Lung (tissue), 12 donors: Measurements from ENCODE around the gene CYP4B1. TPM values are rescaled to one million over a fixed set of nuclear protein-coding genes. Genes with fewer than 3 reads are reported as not detected.

Source experiments
- ATAC-seq: fragments of 200-7000 bp; cut with Tn5 transposase; one replicate; pipeline ENCODE4 v1.9.1; 2020; ENCODE audit warnings: moderate number of reproducible peaks; ENCODE audit not compliant: insufficient read depth, low FRiP score
- DNase-seq, 3 donors: peaks; one replicate each; pipeline ENCODE4 v3.0.0-alpha.2; 2013 to 2017
- H3K27ac ChIP-seq, 2 donors: one replicate each; pipeline ENCODE4 v1.5.1; 2013; ENCODE audit warnings: mild to moderate bottlenecking in 2 of 2, moderate library complexity in 2 of 2, control low read depth in 1 of 2, inconsistent platforms in 1 of 2, low read depth in 1 of 2, low read length in 1 of 2
- H3K27me3 ChIP-seq, 3 donors: one replicate each; pipeline ENCODE4 v1.5.1; 2013; ENCODE audit warnings: low read length in 2 of 3; ENCODE audit not compliant: control insufficient read depth in 3 of 3, insufficient read depth in 3 of 3
- H3K36me3 ChIP-seq, 4 donors: one replicate each; pipeline ENCODE4 v1.5.1; 2013; ENCODE audit warnings: low read length in 4 of 4, mild to moderate bottlenecking in 1 of 4, moderate library complexity in 1 of 4; ENCODE audit not compliant: control insufficient read depth in 4 of 4, insufficient read depth in 4 of 4
- H3K4me1 ChIP-seq, 5 donors: one replicate each; pipeline ENCODE4 v1.5.1; 2013; ENCODE audit warnings: low read length in 5 of 5, mild to moderate bottlenecking in 2 of 5, moderate library complexity in 1 of 5; ENCODE audit not compliant: control insufficient read depth in 5 of 5, insufficient read depth in 5 of 5
- H3K4me3 ChIP-seq: one replicate; pipeline ENCODE4 v1.5.1; 2013; ENCODE audit warnings: mild to moderate bottlenecking, control low read depth, moderate library complexity
- H3K9ac ChIP-seq, 2 donors: one replicate each; pipeline ENCODE4 v1.5.1; 2013; ENCODE audit warnings: low read length in 2 of 2, control low read depth in 1 of 2; ENCODE audit not compliant: insufficient read depth in 1 of 2
- H3K9me3 ChIP-seq, 4 donors: one replicate each; pipeline ENCODE4 v1.5.1; 2013; ENCODE audit warnings: low read length in 3 of 4, mild to moderate bottlenecking in 1 of 4, moderate library complexity in 1 of 4; ENCODE audit not compliant: control insufficient read depth in 4 of 4, insufficient read depth in 3 of 4
- CTCF ChIP-seq: IDR thresholded peaks from 2 replicates; pipeline ENCODE4 v1.5.1; 2012; ENCODE audit warnings: mild to moderate bottlenecking; ENCODE audit errors: control extremely low read depth, extremely low read depth
- WGBS, 2 donors: extraction: QIAGEN DNeasy Blood & Tissue Kit; methylation state at CpG; one replicate each; pipeline ENCODE4 v1.1.7; 2013; 5-methylcytosine and 5-hydroxymethylcytosine counted together
- polyA plus RNA-seq, 2 donors: library from polyadenylated mRNA; stranded (reverse); fragments of 200-250 nt; gene quantifications; one replicate each; pipeline ENCODE4 v1.2.1, GENCODE V29; 2013
- total RNA-seq, 2 donors: library from RNA; depleted of rRNA in 1 of 2; stranded (reverse); fragments of >200 nt in 1 of 2; gene quantifications; one replicate each; pipeline ENCODE4 v1.2.1, GENCODE V29; 2014 to 2021
- donor health status: control.
- donor health status: control.
- donor health status: Bipolar disorder and iron deficiency.
- donor health status: healthy.
- donor health status: DM: yes; HTN: yes; CAD: no.

Gene CYP4B1
- total and polyA plus RNA-seq, 4 donors: 75.7 to 180 (median 157) TPM

- TF ChIP-seq CTCF: no peak
- ATAC-seq (no peak), DNase-seq (no peak)
- 84 to 90% methylated on average over 11 of the region's 11 CpGs for WGBS, 2 donors
- Histone ChIP-seq H3K27ac (no peak overlapping the region), H3K9me3 (no peaks in the 10 kb centered on the region), H3K4me3 (no peak overlapping the region), H3K9ac (no peak overlapping the region), H3K27me3 (no peaks in the 10 kb centered on the region), H3K36me3 (peaks cover 0 to 9% (median 0%) of the 10 kb centered on the region in 4 donors), H3K4me1 (peaks cover 0 to 22% (median 0%) of the 10 kb centered on the region in 5 donors)
These were observed 13.5 kb downstream of the CYP4B1 start for GRCh38 chr1:46812065-46812963.

DNA sequence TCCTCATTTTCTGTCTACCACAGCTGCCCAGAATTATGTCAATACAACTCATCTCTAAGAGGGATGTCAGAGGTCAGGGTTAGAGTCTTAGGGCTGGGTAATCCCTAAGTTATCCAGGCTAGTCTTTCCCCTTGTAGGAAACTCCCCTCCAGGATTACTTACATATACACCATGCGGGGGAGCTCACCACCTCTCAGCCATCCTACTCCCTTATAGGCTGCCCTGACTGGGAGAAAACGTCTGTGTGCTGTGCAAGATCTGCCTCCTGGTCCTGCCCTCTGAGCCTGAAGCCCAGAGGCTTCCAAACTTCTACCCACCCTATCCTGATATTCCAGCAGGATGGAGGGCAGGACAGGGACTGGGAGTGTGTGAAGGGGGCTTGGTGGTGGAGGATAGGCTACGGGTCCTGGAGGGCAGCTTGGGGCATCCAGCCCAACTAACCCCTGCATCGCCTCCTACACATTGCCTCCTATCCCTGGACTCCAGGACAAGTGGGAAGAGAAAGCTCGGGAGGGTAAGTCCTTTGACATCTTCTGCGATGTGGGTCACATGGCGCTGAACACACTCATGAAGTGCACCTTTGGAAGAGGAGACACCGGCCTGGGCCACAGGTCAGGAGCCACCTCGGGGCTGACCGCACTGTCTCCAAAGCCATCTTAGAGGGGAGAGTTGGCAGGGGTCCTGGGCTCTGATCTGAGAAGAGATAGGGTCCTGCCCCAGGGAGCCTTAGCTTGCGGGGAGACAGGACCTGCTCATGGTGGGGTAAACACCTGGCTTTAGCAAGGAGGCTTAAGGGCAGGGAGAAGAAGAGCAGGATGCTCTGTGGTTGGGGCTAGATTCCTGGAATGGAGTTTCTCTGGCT lies 14.4 kb downstream of the CYP4B1 start:
- ATAC-seq (no peak), DNase-seq (no peak)
- Histone ChIP-seq H3K4me1 (peaks cover 0 to 18% (median 0%) of the 10 kb centered on the region in 5 donors), H3K27me3 (no peaks in the 10 kb centered on the region), H3K9me3 (no peaks in the 10 kb centered on the region), H3K9ac (no peak overlapping the region), H3K4me3 (no peak overlapping the region), H3K27ac (no peak overlapping the region), H3K36me3 (peaks cover 0 to 9% (median 0%) of the 10 kb centered on the region in 4 donors)
- no peak for TF ChIP-seq CTCF
- 90 to 92% methylated on average over 11 of the region's 11 CpGs for WGBS, 2 donors

GRCh38 chr1:46813858-46814396 lies 15.1 kb downstream of the CYP4B1 start:
- Histone ChIP-seq H3K9me3 (no peaks in the 10 kb centered on the region), H3K27ac (no peak overlapping the region), H3K4me3 (no peak overlapping the region), H3K9ac (no peak overlapping the region), H3K4me1 (peaks cover 0 to 18% (median 0%) of the 10 kb centered on the region in 5 donors), H3K27me3 (no peaks in the 10 kb centered on the region), H3K36me3 (peaks cover 0 to 9% (median 0%) of the 10 kb centered on the region in 4 donors)
- DNase-seq (no peak), ATAC-seq (no peak)
- TF ChIP-seq CTCF: no peak
- 95 to 96% methylated on average over 9 of the region's 9 CpGs for WGBS, 2 donors
